HT-29 (cell line): Measurements from ENCODE around the gene STK32C. TPM values are rescaled to one million over a fixed set of nuclear protein-coding genes. Genes with fewer than 3 reads are reported as not detected.
A peak's percentile ranks its signal among the peaks of the same experiment; 100 is the strongest.
"Not testable (repeated sequence)": the region's sequence is repeated elsewhere in the genome, so short reads cannot be mapped to it uniquely, and the experiment has no call there.

ENCODE experiments used
- DNase-seq: peaks from one replicate; pipeline ENCODE4 v3.0.0-alpha.2; 2015; ENCODE audit warnings: low spot score
- total RNA-seq: library from RNA; depleted of rRNA; stranded (reverse); fragments of >200 nt; shearing (Covaris generic); gene quantifications from 2 replicates; pipeline ENCODE4 v1.2.3, GENCODE V29; 2014

Gene STK32C
- total RNA-seq, 1 experiment from 2014 or later: 20.8 TPM

DNA sequence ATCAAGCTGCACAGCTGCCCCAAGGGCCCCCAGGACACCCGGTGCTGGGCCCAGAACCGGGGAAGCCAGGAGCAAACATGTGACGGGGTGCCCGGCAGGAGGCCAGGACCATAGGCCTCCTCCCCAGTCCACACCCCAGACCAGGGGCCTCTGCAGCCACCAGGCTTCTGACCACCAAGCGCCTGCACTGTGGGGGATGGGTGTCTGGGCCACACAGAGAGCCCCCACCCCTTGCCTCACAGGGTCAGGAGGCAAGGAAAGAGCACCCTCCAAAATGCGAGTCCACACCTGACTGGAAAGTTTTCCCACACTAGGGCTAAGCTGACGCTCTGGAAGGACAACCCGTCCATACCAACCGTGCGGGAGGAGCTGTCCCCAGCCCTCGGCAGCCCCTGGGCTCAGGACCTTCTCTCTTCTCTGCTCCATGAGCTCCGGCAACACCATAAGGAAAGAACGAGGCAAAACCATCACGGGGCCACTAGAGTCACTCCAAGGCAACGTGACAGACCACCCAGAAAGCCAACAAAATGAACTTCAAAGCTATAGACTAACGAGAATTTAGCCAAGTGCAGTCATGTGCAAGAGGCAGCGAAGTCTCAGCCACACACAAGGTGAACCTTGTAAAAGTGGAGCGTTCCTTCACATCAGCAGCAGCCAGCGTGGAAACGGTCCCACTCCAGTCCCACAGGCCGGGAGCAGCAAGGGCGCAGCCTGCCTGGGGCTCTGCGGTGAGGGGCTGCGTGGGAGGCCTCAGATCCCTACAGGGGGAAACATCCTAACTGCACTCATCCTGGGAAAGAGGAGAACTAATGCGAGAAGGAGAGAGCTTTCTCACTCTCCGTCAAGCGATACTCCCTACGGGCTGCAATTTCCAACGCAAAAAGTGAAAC, 5.1 kb downstream of the STK32C start:
- DNase-seq: no peak

GRCh38 chr10:132301371-132302330, 6.1 kb downstream of the STK32C start:
- no peak for DNase-seq

DNA sequence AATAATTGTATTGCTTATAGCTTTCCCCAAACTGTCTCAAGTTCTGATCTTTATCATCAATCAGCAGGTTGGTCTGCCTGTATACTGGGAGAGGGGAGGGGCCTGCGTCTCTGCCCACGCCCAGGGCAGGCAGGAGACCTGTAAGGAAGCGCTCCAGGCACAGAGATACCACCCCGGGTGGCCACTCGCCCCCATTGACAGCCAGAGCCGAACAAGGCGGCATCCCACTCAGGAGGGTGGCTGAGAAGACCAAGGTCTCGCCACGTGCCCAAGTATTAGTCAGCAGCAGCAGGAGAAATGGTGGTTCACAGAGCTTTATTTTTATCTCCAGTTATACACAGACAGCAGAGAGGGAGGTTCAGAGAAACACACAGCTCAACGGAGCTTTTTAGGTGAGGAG, 7.2 kb downstream of the STK32C start:
- no peak for DNase-seq

- DNase-seq: no peak
Observed at GRCh38 chr10:132299371-132300336, 8.1 kb downstream of the STK32C start.

- no peak for DNase-seq
Observed at GRCh38 chr10:132298038-132298881, 9.5 kb downstream of the STK32C start.

DNA sequence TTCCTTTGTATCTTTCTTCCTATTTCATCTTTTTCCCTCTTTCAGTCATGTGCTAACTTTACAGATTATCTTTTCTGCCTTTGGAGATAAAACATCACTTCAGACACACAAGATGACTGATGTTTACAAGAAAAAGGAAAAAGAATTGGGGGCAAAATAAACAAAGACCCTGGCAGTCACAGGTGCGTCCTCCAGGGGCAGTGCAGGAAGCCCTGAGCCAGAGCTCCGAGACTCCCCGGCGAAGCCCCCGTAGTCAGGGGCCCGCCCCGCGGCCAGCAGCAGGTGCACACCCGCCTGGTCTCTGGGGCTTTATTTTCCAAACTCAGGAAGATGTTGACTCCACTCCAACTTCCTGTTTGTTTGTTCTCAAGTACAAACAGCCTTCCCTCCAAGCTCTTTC, 10.2 kb downstream of the STK32C start:
- DNase-seq: no peak

DNA sequence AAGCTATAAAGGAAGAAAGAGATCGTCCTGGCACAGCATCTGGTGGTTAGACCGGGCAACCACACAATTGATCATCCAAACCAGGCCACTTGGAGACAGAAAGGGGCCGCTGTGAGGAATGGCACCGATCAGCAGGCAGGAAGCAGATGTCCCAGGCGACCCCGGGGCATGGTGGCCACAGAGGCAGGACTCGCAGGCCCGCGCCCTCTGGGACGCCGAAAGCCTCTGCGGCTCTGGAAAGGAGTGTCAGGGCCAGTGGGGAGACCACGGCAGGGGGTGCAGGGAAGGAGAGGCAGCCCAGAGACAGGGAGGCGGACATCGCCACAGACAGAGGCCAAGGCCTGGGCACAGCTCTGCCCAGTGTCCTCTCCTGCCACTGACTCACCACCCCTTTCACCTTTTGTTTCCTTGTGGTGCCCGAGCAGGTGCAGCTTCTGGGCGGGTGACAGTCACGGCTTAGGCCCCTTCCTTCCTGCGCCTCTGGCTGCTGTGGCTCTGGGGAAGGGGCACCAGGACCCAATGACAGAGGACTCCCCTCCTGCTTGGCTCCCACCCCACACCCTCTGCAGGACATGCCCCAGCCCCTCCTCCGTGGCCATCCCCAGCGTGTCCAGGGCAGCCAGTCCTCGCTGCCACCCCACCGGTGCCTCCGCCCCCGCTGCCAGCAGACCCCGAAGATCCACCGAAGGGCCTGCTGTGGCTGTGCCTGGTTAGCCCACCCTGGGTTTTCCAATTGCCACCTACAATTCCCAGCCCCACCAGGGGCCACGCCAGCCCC, 10.9 kb downstream of the STK32C start:
- no peak for DNase-seq

DNA sequence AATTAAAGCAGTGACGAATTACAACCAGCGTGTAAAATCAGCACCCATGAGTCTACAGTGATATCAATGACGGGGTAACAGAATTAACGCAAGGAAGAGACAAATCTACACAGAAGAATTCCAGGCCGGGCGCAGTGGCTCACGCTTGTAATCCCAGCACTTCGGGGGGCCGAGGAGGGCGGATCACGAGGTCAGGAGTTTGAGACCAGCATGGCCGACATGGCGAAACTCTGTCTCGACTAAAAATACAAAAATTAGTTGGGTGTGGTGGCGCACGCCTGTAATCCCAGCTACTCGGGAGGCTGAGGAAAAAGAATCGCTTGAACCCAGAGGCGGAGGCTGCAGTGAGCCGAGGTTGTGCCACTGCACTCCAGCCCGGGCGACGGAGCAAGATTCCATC, 12.3 kb downstream of the STK32C start:
- DNase-seq: not testable (repeated sequence)

- no peak for DNase-seq
Observed at GRCh38 chr10:132294561-132295318, 13.0 kb downstream of the STK32C start.

DNA sequence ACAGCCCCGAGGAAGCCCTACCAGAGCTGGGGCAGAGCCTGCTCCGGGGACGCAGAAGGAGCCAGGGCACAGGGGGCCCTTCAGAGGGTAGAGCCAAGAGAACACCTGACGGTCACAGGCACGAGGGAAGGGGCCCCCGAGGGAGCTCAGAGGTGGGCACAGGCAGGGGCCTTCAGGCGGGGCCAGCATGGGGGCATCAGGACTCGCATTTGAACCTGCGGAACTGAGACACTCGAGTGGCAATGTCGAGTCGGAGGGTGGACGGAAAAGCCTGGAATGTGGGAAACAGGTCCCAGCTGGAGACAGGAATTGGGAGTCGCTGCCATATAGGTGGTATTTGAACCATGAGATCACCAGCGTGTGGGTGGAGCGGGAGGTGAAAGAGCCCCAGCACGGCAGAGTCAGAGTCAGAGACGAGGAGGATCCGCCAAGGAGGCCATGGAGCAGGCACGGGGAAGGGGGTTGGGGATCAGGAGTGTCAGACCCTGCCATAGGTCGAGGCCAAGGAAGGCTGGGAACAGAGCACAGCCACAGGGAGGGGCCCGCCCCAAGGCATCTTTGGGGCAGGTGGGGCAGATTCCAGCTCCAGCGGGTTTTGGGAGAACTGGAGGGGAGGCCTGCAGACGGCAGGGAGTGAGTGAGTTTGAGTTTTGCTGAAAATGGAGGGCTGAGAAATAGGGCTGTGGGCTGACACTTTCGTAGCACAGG, 13.8 kb downstream of the STK32C start:
- DNase-seq: no peak

- no peak for DNase-seq
Observed at GRCh38 chr10:132293201-132293812, 14.4 kb downstream of the STK32C start.

DNA sequence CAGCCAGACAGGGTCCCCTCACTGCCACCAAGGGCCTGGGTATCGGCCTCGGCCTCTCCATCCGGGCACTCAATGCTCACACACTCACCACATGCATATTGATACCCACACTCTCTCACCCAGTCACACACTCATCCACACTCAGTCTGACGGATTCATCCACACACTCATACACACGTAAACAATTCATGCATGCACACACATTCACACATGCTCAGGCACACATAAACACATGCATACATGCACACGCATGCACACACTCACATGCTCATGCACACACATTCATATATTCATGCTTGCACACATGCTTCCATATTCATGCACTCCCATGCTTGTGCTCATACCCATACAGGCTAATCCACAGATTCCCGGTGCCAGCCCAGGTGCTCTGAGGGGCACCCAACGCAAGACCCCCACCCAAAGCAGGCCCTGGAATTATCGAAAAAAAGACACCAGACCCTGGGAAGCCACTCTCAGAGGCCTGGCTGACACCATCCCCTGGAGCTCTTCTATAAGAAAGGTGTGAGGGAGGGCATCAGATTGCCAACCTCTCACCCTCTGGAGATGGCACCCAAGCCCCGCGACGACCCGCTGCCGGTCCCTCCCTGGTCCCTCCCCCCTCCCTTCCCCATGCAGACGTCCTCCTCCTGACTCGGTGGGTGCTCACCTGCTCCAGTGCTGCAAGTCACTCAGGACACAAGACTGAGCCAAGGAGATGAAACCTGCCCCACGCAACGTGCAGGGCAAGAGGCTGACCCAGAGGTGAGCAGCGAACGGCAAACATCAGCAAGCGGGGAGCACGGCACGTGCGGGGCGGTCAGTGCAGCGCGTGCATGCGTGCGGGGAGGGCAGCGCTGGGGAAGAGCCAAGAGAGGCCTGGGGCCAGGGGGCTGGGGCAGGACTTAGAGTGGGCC, 15.2 kb downstream of the STK32C start:
- DNase-seq: no peak

- DNase-seq: no peak
Observed at GRCh38 chr10:132291826-132292225, 15.9 kb downstream of the STK32C start.

DNA sequence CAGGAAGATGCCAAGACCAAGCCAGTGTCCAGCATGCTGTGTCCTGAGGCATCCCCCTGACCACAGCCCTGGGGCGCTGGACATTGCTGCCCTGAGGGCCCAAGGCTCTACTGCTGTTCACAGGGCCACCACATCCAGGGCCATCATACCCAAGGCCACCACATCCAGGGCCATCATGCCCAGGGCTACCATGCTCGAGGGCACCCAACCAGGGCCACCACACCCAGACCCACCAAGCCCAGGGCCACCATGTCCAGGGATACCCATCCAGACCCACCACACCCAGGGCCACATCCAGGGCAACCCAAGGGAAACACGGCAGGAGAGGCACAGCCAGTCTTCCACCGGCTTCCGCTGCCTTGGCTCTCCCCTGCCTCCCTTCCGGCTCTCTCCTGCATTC, 17.1 kb downstream of the STK32C start:
- no peak for DNase-seq

- DNase-seq: no peak
Observed at GRCh38 chr10:132289439-132289838, 18.3 kb downstream of the STK32C start.

DNA sequence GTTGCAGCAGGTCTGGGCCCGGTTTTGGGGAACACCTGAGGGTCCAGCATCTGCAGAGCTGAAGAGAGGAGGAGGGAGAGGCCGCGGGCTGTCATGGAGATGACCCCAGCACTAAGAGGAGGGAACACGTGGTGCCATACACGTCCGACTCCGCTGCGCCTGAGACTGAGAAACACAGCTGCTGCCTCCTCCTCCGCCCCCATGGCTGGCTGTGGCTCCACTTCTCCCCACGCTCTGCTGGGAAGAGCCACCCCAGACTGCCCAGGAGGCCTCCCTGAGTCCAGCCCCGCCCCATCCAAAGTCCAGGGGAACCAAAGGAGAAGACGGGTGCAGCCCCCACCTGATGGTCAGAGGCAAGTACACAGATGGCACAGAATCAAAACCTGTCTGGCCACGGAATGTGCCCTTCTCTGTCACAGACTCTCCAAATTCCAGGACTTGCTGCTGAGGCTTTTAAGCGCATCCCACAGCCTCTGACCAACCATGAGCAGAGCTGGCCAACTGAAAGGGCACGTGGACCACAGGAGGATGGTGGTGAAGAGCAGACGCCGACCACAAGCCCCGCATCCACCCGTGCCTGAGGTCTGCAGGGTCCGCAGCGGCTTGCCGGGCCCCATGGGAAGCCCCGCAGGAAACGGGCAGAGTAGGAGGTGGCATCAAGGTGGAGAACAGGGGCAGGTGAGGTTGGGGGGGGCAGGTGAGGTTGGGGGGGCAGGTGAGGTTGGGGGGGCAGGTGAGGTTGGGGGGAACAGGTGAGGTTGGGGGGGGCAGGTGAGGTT, 24.0 kb downstream of the STK32C start:
- DNase-seq: peak; percentile 19
